Bladder microvascular endothelial cell (primary cell): Measurements from ENCODE around the gene PUS7. TPM values are rescaled to one million over a fixed set of nuclear protein-coding genes. Genes with fewer than 3 reads are reported as not detected.

Experiments
- total RNA-seq: library from RNA; depleted of rRNA; stranded (reverse); fragments of >200 nt; gene quantifications from 2 replicates; pipeline ENCODE4 v1.2.3, GENCODE V29; 2014

PUS7 gene, protein sequence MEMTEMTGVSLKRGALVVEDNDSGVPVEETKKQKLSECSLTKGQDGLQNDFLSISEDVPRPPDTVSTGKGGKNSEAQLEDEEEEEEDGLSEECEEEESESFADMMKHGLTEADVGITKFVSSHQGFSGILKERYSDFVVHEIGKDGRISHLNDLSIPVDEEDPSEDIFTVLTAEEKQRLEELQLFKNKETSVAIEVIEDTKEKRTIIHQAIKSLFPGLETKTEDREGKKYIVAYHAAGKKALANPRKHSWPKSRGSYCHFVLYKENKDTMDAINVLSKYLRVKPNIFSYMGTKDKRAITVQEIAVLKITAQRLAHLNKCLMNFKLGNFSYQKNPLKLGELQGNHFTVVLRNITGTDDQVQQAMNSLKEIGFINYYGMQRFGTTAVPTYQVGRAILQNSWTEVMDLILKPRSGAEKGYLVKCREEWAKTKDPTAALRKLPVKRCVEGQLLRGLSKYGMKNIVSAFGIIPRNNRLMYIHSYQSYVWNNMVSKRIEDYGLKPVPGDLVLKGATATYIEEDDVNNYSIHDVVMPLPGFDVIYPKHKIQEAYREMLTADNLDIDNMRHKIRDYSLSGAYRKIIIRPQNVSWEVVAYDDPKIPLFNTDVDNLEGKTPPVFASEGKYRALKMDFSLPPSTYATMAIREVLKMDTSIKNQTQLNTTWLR
- total RNA-seq, result 14.2 and 29.0 TPM in 2 replicates

DNA sequence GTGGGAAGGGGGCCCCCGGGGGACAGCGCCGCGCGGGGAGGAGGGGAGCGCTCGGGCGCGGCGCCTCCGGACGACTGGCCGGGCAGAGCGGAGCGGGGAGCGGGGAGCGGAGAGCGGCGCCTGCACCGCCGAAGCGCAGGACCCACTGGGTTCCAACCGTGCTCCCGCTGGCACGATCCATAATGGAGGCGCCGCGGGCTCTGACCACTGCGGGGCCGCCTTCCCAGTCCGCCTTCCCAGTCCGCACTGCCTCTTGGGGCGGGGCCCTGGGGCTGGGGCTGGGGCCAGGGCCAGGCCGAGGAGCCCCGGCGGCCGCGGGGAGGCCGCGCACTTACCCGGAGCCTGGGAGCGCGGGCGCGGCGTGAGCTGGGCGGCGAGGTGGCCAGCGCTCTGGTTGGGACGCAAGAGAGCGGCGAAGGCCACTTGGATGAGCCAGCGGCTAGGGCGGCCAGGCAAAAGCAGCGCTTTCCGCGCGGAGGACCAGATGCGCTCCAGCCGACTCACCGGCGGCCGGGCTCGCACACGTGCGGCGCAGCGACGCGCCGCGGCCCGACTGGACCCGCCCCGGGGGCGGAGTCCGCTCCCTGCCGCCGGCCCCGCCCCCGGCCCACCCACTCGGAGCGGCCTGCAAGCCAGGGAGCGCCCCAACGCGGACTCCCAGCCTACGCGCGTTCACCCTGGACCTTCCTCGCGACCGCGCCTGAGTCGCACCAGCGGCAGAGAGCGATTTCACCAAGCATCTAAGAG is at the start of gene PUS7:
Gene PUS7 (minus strand): TSS at position 555 of the 747 bp plus-strand sequence. CDS start 13,759 bp downstream, outside the sequence.

DNA sequence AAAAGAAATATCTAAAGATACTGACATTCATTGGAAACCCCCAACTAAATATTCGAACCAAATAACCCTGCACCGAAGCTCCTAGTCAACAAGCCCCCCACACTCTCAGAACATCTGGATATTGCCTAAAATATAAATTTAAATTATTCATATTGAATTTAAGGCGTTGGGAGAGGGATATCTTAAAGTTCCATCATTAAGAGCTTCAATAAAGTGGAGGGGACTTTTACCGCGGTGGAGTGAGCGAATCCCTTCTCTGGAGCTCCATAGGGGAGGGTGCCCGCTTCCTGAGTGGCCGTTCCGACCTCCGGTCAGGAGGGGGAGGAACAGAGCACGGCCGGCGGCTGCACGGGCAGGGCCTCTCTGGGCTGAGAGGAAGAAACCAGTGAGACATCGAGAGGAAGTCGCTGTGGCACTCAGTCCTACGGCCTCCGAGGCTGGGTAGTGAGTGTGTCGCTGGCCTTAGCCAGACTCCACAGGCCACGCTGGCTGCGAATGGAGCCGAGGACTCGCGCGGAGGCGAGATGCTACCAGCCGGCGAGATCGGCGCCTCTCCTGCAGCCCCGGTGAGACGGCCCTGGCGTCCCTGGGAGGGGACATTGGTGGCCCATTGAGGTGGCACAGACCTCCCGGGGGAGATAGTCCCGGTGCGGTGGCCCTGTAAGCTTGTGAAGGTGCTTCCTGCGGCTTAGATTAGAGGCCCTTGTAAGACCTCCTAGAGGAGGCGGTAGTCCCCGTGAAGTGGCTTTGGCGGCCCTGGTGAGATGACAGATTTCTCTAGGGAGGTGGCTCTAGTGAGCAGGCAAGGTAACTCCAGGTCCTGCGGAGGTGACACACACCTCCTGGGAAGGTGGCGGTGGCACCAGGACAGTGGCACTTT is 10.0 kb upstream of the PUS7 start, which contains the start of gene RINT1:
Gene RINT1 (plus strand): TSS at position 410 of the 880 bp plus-strand sequence. CDS start 115 bp downstream, at position 525.

Other genes starting within 250 kb of the PUS7 start
- 35.9 and 71.1 TPM in 2 replicates for gene SRPK2, start 133.3 kb downstream of the PUS7 start, total RNA-seq
- gene RINT1, start 9.9 kb upstream of the PUS7 start, total RNA-seq, result 8.6 and 12.7 TPM in 2 replicates
- 0.25 TPM in 1 of 2 replicates, not detected in the other for gene EFCAB10, start 59.2 kb upstream of the PUS7 start, total RNA-seq